GM23338 (cell line): ENCODE measurements around the gene AZIN2. TPM values are rescaled to one million over a fixed set of nuclear protein-coding genes. Genes with fewer than 3 reads are reported as not detected.

Experiments used
- ATAC-seq: fragments of 200-7000 bp; cut with Tn5 transposase; 3 replicates; pipeline ENCODE4 v1.9.1; 2020
- DNase-seq: peaks from one replicate; pipeline ENCODE4 v3.0.0-alpha.2; 2015; ENCODE audit warnings: low spot score
- H2AFZ ChIP-seq: fragments of 200-600 bp; sonication (generic); 2 replicates; pipeline ENCODE4 v1.8.0; 2016; ENCODE audit warnings: antibody characterized with exemption, mild to moderate bottlenecking, moderate library complexity
- H3F3A ChIP-seq: fragments of 200-600 bp; sonication (generic); replicated peaks from 2 replicates; pipeline ENCODE4 v1.8.0; 2017; ENCODE audit warnings: antibody characterized with exemption, mixed run types, low read depth
- H3K27ac ChIP-seq: fragments of 200-600 bp; sonication (generic); 2 replicates; pipeline ENCODE4 v1.6.1; 2016; ENCODE audit warnings: low read depth
- H3K27me3 ChIP-seq: fragments of 200-600 bp; sonication (generic); 2 replicates; pipeline ENCODE4 v1.8.0; 2016; ENCODE audit warnings: mild to moderate bottlenecking, mixed run types, moderate library complexity; ENCODE audit not compliant: insufficient read depth
- H3K36me3 ChIP-seq: fragments of 200-600 bp; sonication (generic); 2 replicates; pipeline ENCODE4 v1.8.0; 2016; ENCODE audit warnings: mild to moderate bottlenecking; ENCODE audit not compliant: insufficient read depth
- H3K4me1 ChIP-seq: fragments of 200-600 bp; sonication (generic); 2 replicates; pipeline ENCODE4 v1.8.0; 2016; ENCODE audit warnings: mild to moderate bottlenecking, moderate library complexity; ENCODE audit not compliant: insufficient read depth
- H3K4me2 ChIP-seq: fragments of 200-600 bp; sonication (generic); 2 replicates; pipeline ENCODE4 v1.7.1; 2017; ENCODE audit warnings: mixed run types
- H3K4me3 ChIP-seq: fragments of 200-600 bp; sonication (generic); 2 replicates; pipeline ENCODE4 v1.6.1; 2016; ENCODE audit warnings: mixed run types
- H3K79me2 ChIP-seq: fragments of 200-600 bp; sonication (generic); replicated peaks from 2 replicates; pipeline ENCODE4 v1.8.0; 2017; ENCODE audit warnings: mild to moderate bottlenecking; ENCODE audit not compliant: insufficient read depth
- H3K9me2 ChIP-seq: fragments of 200-600 bp; sonication (generic); 2 replicates; pipeline ENCODE4 v1.8.0; 2017; ENCODE audit not compliant: insufficient read depth
- H4K20me1 ChIP-seq: fragments of 200-600 bp; sonication (generic); replicated peaks from 2 replicates; pipeline ENCODE4 v1.8.0; 2017; ENCODE audit warnings: mild to moderate bottlenecking; ENCODE audit not compliant: insufficient read depth
- H3K27ac Mint-ChIP-seq: 2 replicates; pipeline ENCODE4 v1.8.0; 2020; ENCODE audit warnings: inconsistent platforms, mild to moderate bottlenecking, moderate library complexity, mixed read lengths
- H3K27me3 Mint-ChIP-seq: 3 replicates; pipeline ENCODE4 v1.8.0; 2022; ENCODE audit warnings: low read depth, mild to moderate bottlenecking, moderate library complexity, mixed read lengths, inconsistent platforms; ENCODE audit not compliant: insufficient read depth, poor library complexity
- H3K36me3 Mint-ChIP-seq: 3 replicates; pipeline ENCODE4 v1.8.0; 2021; ENCODE audit warnings: low read depth, mild to moderate bottlenecking, inconsistent platforms, moderate library complexity, mixed read lengths
- H3K4me1 Mint-ChIP-seq: 3 replicates; pipeline ENCODE4 v1.8.0; 2020; ENCODE audit warnings: mild to moderate bottlenecking, inconsistent platforms, mixed read lengths
- H3K4me3 Mint-ChIP-seq: 3 replicates; pipeline ENCODE4 v1.8.0; 2021; ENCODE audit warnings: moderate library complexity, mild to moderate bottlenecking, inconsistent platforms, mixed read lengths
- H3K9me3 Mint-ChIP-seq: 3 replicates; pipeline ENCODE4 v1.8.0; 2020; ENCODE audit warnings: moderate library complexity, mild to moderate bottlenecking, inconsistent platforms, mixed read lengths
- ETS1 ChIP-seq: IDR thresholded peaks from 2 replicates; pipeline ENCODE4 v1.6.1; 2016; ENCODE audit warnings: antibody characterized with exemption
- EZH2 ChIP-seq: fragments of 200-600 bp; sonication (generic); IDR thresholded peaks from one replicate; pipeline ENCODE4 v1.8.0; 2017; ENCODE audit warnings: antibody characterized with exemption, mild to moderate bottlenecking, low read depth; ENCODE audit not compliant: unreplicated experiment
- EZH2phosphoT487 ChIP-seq: fragments of 200-600 bp; sonication (generic); IDR thresholded peaks from one replicate; pipeline ENCODE4 v1.8.1; 2018; ENCODE audit warnings: antibody characterized with exemption; ENCODE audit not compliant: unreplicated experiment
- NANOG ChIP-seq: IDR thresholded peaks from 2 replicates; pipeline ENCODE4 v1.6.1; 2016; ENCODE audit warnings: antibody characterized with exemption, borderline replicate concordance
- POLR2AphosphoS5 ChIP-seq: IDR thresholded peaks from 2 replicates; pipeline ENCODE4 v1.6.1; 2016; ENCODE audit warnings: antibody characterized with exemption, low read depth
- STAT1 ChIP-seq: IDR thresholded peaks from one replicate; pipeline ENCODE4 v1.6.1; 2016; ENCODE audit warnings: antibody characterized with exemption; ENCODE audit not compliant: unreplicated experiment
- ZNF331 ChIP-seq: fragments of 250-450 bp; sonication (Bioruptor Pico); IDR thresholded peaks from 2 replicates; pipeline ENCODE4 v1.5.0; 2020; ENCODE audit warnings: low read depth, mild to moderate bottlenecking, moderate library complexity
- polyA plus RNA-seq: library from polyadenylated mRNA; unstranded; fragments of >200 nt; fragmentation: Nextera tagmentation; extraction: Ambion mirVana; gene quantifications from 2 replicates; pipeline ENCODE4 v1.2.1, GENCODE V29; 2016
- total RNA-seq: library from RNA; depleted of rRNA; stranded (reverse); fragments of >200 nt; shearing (Covaris generic); gene quantifications from 2 replicates; pipeline ENCODE4 v1.2.3, GENCODE V29; 2014
- TF ChIP-seq, protein P1 (sequence below): fragments of 250-450 bp; sonication (Bioruptor Pico); IDR thresholded peaks from 2 replicates; pipeline ENCODE4 v1.5.0; 2020; ENCODE audit warnings: mild to moderate bottlenecking, moderate library complexity

Gene AZIN2
- total and polyA plus RNA-seq, 2 experiments from 2014 or later = 0.37 to 1.2 TPM

DNA sequence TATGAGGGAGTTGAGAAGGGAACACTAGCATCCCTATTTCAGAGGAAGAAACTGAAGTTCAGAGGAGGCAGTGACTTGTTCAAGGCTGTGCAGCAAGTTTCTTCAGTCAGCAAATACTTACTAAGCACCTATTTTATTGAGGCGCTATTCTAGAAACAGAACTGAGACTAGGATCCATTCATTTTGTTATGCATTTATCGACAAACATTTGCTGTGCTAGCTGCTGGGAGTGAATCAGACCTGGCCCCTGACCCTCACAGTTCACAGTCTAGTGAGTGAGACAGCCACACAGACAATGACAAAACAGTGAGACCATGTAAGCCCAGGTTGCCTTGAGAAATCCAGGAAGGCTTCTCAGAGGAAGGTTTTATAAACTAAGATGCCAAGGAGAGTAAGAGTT is 72.7 kb downstream of the AZIN2 start (continued):
- TF ChIP-seq, protein P1, sequence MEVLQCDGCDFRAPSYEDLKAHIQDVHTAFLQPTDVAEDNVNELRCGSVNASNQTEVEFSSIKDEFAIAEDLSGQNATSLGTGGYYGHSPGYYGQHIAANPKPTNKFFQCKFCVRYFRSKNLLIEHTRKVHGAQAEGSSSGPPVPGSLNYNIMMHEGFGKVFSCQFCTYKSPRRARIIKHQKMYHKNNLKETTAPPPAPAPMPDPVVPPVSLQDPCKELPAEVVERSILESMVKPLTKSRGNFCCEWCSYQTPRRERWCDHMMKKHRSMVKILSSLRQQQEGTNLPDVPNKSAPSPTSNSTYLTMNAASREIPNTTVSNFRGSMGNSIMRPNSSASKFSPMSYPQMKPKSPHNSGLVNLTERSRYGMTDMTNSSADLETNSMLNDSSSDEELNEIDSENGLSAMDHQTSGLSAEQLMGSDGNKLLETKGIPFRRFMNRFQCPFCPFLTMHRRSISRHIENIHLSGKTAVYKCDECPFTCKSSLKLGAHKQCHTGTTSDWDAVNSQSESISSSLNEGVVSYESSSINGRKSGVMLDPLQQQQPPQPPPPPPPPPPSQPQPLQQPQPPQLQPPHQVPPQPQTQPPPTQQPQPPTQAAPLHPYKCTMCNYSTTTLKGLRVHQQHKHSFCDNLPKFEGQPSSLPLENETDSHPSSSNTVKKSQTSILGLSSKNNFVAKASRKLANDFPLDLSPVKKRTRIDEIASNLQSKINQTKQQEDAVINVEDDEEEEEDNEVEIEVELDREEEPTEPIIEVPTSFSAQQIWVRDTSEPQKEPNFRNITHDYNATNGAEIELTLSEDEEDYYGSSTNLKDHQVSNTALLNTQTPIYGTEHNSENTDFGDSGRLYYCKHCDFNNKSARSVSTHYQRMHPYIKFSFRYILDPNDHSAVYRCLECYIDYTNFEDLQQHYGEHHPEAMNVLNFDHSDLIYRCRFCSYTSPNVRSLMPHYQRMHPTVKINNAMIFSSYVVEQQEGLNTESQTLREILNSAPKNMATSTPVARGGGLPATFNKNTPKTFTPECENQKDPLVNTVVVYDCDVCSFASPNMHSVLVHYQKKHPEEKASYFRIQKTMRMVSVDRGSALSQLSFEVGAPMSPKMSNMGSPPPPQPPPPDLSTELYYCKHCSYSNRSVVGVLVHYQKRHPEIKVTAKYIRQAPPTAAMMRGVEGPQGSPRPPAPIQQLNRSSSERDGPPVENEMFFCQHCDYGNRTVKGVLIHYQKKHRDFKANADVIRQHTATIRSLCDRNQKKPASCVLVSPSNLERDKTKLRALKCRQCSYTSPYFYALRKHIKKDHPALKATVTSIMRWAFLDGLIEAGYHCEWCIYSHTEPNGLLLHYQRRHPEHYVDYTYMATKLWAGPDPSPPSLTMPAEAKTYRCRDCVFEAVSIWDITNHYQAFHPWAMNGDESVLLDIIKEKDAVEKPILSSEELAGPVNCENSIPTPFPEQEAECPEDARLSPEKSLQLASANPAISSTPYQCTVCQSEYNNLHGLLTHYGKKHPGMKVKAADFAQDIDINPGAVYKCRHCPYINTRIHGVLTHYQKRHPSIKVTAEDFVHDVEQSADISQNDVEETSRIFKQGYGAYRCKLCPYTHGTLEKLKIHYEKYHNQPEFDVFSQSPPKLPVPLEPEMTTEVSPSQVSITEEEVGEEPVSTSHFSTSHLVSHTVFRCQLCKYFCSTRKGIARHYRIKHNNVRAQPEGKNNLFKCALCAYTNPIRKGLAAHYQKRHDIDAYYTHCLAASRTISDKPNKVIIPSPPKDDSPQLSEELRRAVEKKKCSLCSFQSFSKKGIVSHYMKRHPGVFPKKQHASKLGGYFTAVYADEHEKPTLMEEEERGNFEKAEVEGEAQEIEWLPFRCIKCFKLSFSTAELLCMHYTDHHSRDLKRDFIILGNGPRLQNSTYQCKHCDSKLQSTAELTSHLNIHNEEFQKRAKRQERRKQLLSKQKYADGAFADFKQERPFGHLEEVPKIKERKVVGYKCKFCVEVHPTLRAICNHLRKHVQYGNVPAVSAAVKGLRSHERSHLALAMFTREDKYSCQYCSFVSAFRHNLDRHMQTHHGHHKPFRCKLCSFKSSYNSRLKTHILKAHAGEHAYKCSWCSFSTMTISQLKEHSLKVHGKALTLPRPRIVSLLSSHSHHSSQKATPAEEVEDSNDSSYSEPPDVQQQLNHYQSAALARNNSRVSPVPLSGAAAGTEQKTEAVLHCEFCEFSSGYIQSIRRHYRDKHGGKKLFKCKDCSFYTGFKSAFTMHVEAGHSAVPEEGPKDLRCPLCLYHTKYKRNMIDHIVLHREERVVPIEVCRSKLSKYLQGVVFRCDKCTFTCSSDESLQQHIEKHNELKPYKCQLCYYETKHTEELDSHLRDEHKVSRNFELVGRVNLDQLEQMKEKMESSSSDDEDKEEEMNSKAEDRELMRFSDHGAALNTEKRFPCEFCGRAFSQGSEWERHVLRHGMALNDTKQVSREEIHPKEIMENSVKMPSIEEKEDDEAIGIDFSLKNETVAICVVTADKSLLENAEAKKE (CRISPR knock-in tag) = no peak
- no peak for TF ChIP-seq ZNF331 (CRISPR knock-in tag)

- Mint-ChIP-seq H3K4me3 (no peak overlapping the region), H3K27me3 (peaks cover 23% of the 10 kb centered on the region), H3K36me3 (peaks cover 16% of the 10 kb centered on the region), H3K9me3 (no peaks in the 10 kb centered on the region), H3K27ac (no peak overlapping the region), H3K4me1 (peaks cover 31% of the 10 kb centered on the region)
- Histone ChIP-seq H3K27me3 (no peaks in the 10 kb centered on the region), H3K4me3 (no peak overlapping the region), H3K4me2 (no peak overlapping the region), H3K36me3 (no peaks in the 10 kb centered on the region), H3K79me2 (no peaks in the 10 kb centered on the region), H2AFZ (no peak overlapping the region), H3K27ac (no peak overlapping the region), H4K20me1 (no peaks in the 10 kb centered on the region), H3F3A (peaks cover 14% of the 10 kb centered on the region), H3K4me1 (peaks cover 30% of the 10 kb centered on the region), H3K9me2 (no peaks in the 10 kb centered on the region)
- no peak for DNase-seq
- TF ChIP-seq, protein P1 (CRISPR knock-in tag) = no peak
- no peak for TF ChIP-seq NANOG
- TF ChIP-seq ETS1 = no peak
- TF ChIP-seq EZH2phosphoT487 = no peak
- TF ChIP-seq ZNF331 (CRISPR knock-in tag) = no peak
- TF ChIP-seq STAT1 = no peak
- TF ChIP-seq EZH2 = no peak
- TF ChIP-seq POLR2AphosphoS5 = no peak
- ATAC-seq = no peak
These were observed 75.1 kb downstream of the AZIN2 start for GRCh38 chr1:33155877-33156538.
